ENCODE measurements around the gene CHRM3. TPM values are rescaled to one million over a fixed set of nuclear protein-coding genes. Genes with fewer than 3 reads are reported as not detected.

Gene CHRM3
- total RNA-seq, 4 donors from 2014 or later = 75.5 to 118 (median 85.9) TPM

GRCh38 chr1:239426821-239427475 is 40.6 kb downstream of the CHRM3 start:
- Histone ChIP-seq H3K4me1 (peaks cover 0 to 54% (median 38%) of the 10 kb centered on the region in 4 donors), H3K27me3 (no peaks in the 10 kb centered on the region), H3K36me3 (no peaks in the 10 kb centered on the region), H3K9me3 (no peaks in the 10 kb centered on the region), H3K4me3 (no peak overlapping the region), H3K27ac (replicated peaks in 1 of 4) (peak overlapping the region in 2 of 4 donors; percentile 27 to 40)
- 65% methylated on average over 4 of the region's 4 CpGs for WGBS
- intact Hi-C loops (cut with DNase I) = no loop called here
- TF ChIP-seq CTCF (IDR thresholded peaks at IDR 0.05) = no peak
- no peak for TF ChIP-seq POLR2A (IDR thresholded peaks at IDR 0.05; ENCODE audit: low read depth)
- TF ChIP-seq POLR2AphosphoS5 (IDR thresholded peaks at IDR 0.05) = no peak
- TF ChIP-seq EP300 (IDR thresholded peaks at IDR 0.05) = no peak
- no peak for DNase-seq (ENCODE audit: extremely low spot score)

- no peaks in the 10 kb centered on the region for H3K27me3 ChIP-seq
- no peaks in the 10 kb centered on the region for H3K36me3 ChIP-seq
- H3K27ac ChIP-seq (replicated peaks in 1 of 4) = peak overlapping the region in 1 of 4 donors; percentile 40
- no peak for TF ChIP-seq POLR2A (IDR thresholded peaks at IDR 0.05; ENCODE audit: low read depth)
- peaks cover 0 to 53% (median 35%) of the 10 kb centered on the region in 4 donors for H3K4me1 ChIP-seq
- intact Hi-C loops (cut with DNase I) = no loop called here
- no peaks in the 10 kb centered on the region for H3K9me3 ChIP-seq
- no peak for DNase-seq (ENCODE audit: extremely low spot score)
- H3K4me3 ChIP-seq = no peak overlapping the region
- WGBS = 64% methylated on average over 3 of the region's 3 CpGs
Observed at GRCh38 chr1:239427712-239428111, 41.3 kb downstream of the CHRM3 start.

- Histone ChIP-seq H3K9me3 (no peaks in the 10 kb centered on the region), H3K4me3 (no peak overlapping the region), H3K27ac (replicated peaks in 1 of 4) (peak overlapping the region in 1 of 4 donors; percentile 40), H3K27me3 (no peaks in the 10 kb centered on the region), H3K36me3 (no peaks in the 10 kb centered on the region), H3K4me1 (peaks cover 0 to 54% (median 35%) of the 10 kb centered on the region in 4 donors)
- intact Hi-C loops (cut with DNase I) = no loop called here
- TF ChIP-seq POLR2A (IDR thresholded peaks at IDR 0.05; ENCODE audit: low read depth) (no peak), EP300 (IDR thresholded peaks at IDR 0.05) (no peak), CTCF (IDR thresholded peaks at IDR 0.05) (no peak), POLR2AphosphoS5 (IDR thresholded peaks at IDR 0.05) (no peak)
- 62% methylated on average over 4 of the region's 4 CpGs for WGBS
- DNase-seq (ENCODE audit: extremely low spot score) = no peak
Observed at GRCh38 chr1:239428120-239428710, 41.8 kb downstream of the CHRM3 start.

- no peak for DNase-seq (ENCODE audit: extremely low spot score)
- H3K9me3 ChIP-seq = no peaks in the 10 kb centered on the region
- intact Hi-C loops (cut with DNase I) = no loop called here
- TF ChIP-seq POLR2AphosphoS5 (IDR thresholded peaks at IDR 0.05) (no peak), CTCF (IDR thresholded peaks at IDR 0.05) (no peak), EP300 (IDR thresholded peaks at IDR 0.05) (no peak), POLR2A (IDR thresholded peaks at IDR 0.05; ENCODE audit: low read depth) (no peak)
- 83% methylated on average over 3 of the region's 3 CpGs for WGBS
- no peaks in the 10 kb centered on the region for H3K36me3 ChIP-seq
- peaks cover 0 to 62% (median 43%) of the 10 kb centered on the region in 4 donors for H3K4me1 ChIP-seq
- H3K4me3 ChIP-seq = no peak overlapping the region
- H3K27me3 ChIP-seq = no peaks in the 10 kb centered on the region
- H3K27ac ChIP-seq (replicated peaks in 1 of 4) = no peak overlapping the region
Observed at GRCh38 chr1:239429163-239429562, 42.8 kb downstream of the CHRM3 start.

DNA sequence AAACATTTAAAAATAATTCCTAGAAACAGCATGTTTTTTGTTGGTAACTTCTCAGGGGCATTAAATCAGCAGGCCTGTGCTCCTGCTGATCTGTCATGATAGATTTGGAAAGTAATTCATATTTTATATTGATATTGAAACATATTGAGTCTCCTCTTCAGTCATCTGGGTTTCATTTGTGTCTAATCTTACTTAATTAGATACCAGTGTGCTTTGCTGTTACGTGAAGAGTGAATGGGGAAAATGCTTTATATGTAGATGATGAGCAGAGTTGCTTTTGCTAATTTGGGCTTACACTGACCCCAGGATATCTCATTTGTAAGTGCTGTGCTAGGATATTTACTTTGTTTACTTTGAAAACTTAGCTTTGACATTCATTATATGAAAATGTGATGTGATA is 45.9 kb downstream of the CHRM3 start:
- TF ChIP-seq CTCF (IDR thresholded peaks at IDR 0.05) (no peak), EP300 (IDR thresholded peaks at IDR 0.05) (no peak), POLR2A (IDR thresholded peaks at IDR 0.05; ENCODE audit: low read depth) (no peak), POLR2AphosphoS5 (IDR thresholded peaks at IDR 0.05) (no peak)
- Histone ChIP-seq H3K36me3 (no peaks in the 10 kb centered on the region), H3K27me3 (no peaks in the 10 kb centered on the region), H3K4me1 (peaks cover 0 to 63% (median 50%) of the 10 kb centered on the region in 4 donors), H3K9me3 (no peaks in the 10 kb centered on the region), H3K27ac (replicated peaks in 1 of 4) (no peak overlapping the region), H3K4me3 (no peak overlapping the region)
- DNase-seq (ENCODE audit: extremely low spot score) = no peak
- WGBS = 100% methylated on average over 1 of the region's 1 CpG
- intact Hi-C loops (cut with DNase I) = no loop called here

All from esophagus muscularis mucosa (tissue), 4 donors.